GM12878 (cell line): ENCODE results near the gene EZH2. TPM values are rescaled to one million over a fixed set of nuclear protein-coding genes. Genes with fewer than 3 reads are reported as not detected.

Experiments
- ATAC-seq: fragments of 200-7000 bp; cut with Tn5 transposase; 3 replicates; pipeline ENCODE4 v1.9.1; 2020; ENCODE audit warnings: mild to moderate bottlenecking, moderate library complexity
- BruUV-seq: library from RNA; stranded (reverse); fragments of 400-500 nt; replicated peaks from 2 replicates; lab custom pipeline; 2021; lab: Mats Ljungman, UMichigan
- CTCF ChIA-PET: fragments of 300-600 bp; sonication (Branson Sonifier 250); formaldehyde crosslinking; extraction: SDS; loops from one replicate; lab custom pipeline; 2021; ENCODE audit warnings: inconsistent platforms; lab: Yijun Ruan, JAX
- POLR2A ChIA-PET: fragments of 350-600 bp; formaldehyde crosslinking; extraction: SDS; loops from one replicate; lab custom pipeline; 2021; ENCODE audit warnings: inconsistent platforms; lab: Charles Lee
- RAD21 ChIA-PET: fragments of 300-600 bp; sonication (Branson Sonifier 250); formaldehyde crosslinking; loops from one replicate; lab custom pipeline; 2023; ENCODE audit warnings: antibody characterized with exemption; ENCODE audit not compliant: unreplicated experiment; lab: Charles Lee
- SMC1A ChIA-PET: fragments of 300-600 bp; sonication (Branson Sonifier 250); formaldehyde crosslinking; loops from one replicate; lab custom pipeline; 2023; ENCODE audit not compliant: unreplicated experiment, uncharacterized antibody; lab: Charles Lee
- DNase-seq: peaks from one replicate; pipeline ENCODE4 v3.0.0-alpha.2; 2011; ENCODE audit warnings: low read depth, low spot score
- FAIRE-seq: peaks from 3 replicates; lab custom pipeline; 2011; peaks lifted over from hg19 to GRCh38; lab: Jason Lieb, UNC
- H2AFZ ChIP-seq: 2 replicates; pipeline ENCODE4 v1.6.0; 2011; ENCODE audit warnings: low read depth, low read length, control low read depth; ENCODE audit not compliant: control insufficient read depth
- H3K27ac ChIP-seq: 2 replicates; pipeline ENCODE4 v1.5.1; 2011; ENCODE audit warnings: control low read depth; ENCODE audit not compliant: control insufficient read depth, insufficient read depth
- H3K27me3 ChIP-seq, 2 experiments: replicated peaks in 1 of 2; 2 replicates each; pipeline versions ENCODE4 v1.6.0 to v1.6.1; 2011; ENCODE audit warnings: low read length in 1 of 2; ENCODE audit not compliant: control insufficient read depth in 2 of 2, insufficient read depth in 2 of 2
- H3K36me3 ChIP-seq, 2 experiments: 2 replicates each; pipeline ENCODE4 v1.5.1; 2011; ENCODE audit warnings: low read length in 1 of 2; ENCODE audit not compliant: control insufficient read depth in 2 of 2, insufficient read depth in 2 of 2
- H3K4me1 ChIP-seq: 2 replicates; pipeline ENCODE4 v1.6.1; 2011; ENCODE audit warnings: mild to moderate bottlenecking, low read length, moderate library complexity, mixed read lengths; ENCODE audit not compliant: control insufficient read depth, insufficient read depth
- H3K4me2 ChIP-seq: 2 replicates; pipeline ENCODE4 v1.6.0; 2011; ENCODE audit warnings: control low read depth; ENCODE audit not compliant: control insufficient read depth, insufficient read depth
- H3K4me3 ChIP-seq: fragments of 200-600 bp; sonication (generic); 2 replicates; pipeline ENCODE4 v1.5.1; 2016
- H3K79me2 ChIP-seq: 2 replicates; pipeline ENCODE4 v1.6.0; 2011; ENCODE audit warnings: low read length; ENCODE audit not compliant: control insufficient read depth, insufficient read depth
- H3K9ac ChIP-seq: 2 replicates; pipeline ENCODE4 v1.8.0; 2011; ENCODE audit warnings: low read length, control low read depth, mixed read lengths; ENCODE audit not compliant: control insufficient read depth, insufficient read depth
- H3K9me3 ChIP-seq: replicated peaks from 3 replicates; pipeline ENCODE4 v1.5.1; 2011; ENCODE audit warnings: mild to moderate bottlenecking, low read length; ENCODE audit not compliant: control insufficient read depth, insufficient read depth
- H4K20me1 ChIP-seq: 2 replicates; pipeline ENCODE4 v1.6.0; 2011; ENCODE audit not compliant: control insufficient read depth, insufficient read depth
- BACH1 ChIP-seq: fragments of 450-650 bp; IDR thresholded peaks from 2 replicates; pipeline ENCODE4 v1.6.1; 2017; ENCODE audit warnings: mild to moderate bottlenecking, borderline replicate concordance
- CBFB ChIP-seq: IDR thresholded peaks from 2 replicates; pipeline ENCODE4 v1.6.1; 2016; ENCODE audit warnings: antibody characterized with exemption, low read depth
- CTCF ChIP-seq, 3 experiments: IDR thresholded peaks in 2 of 3; conservative IDR thresholded peaks in 1 of 3; 2 replicates each; pipeline ENCODE4 v1.5.1; 2011; ENCODE audit warnings: low read depth in 3 of 3, low read length in 3 of 3, mild to moderate bottlenecking in 3 of 3, control low read depth in 2 of 3, moderate library complexity in 2 of 3, inconsistent platforms in 1 of 3, mixed read lengths in 1 of 3; ENCODE audit not compliant: control insufficient read depth in 2 of 3, insufficient read depth in 1 of 3; ENCODE audit errors: extremely low read depth in 1 of 3
- NFXL1 ChIP-seq: fragments of 450-650 bp; IDR thresholded peaks from 2 replicates; pipeline ENCODE4 v1.6.1; 2017; ENCODE audit warnings: antibody characterized with exemption, mild to moderate bottlenecking, borderline replicate concordance
- NKRF ChIP-seq: fragments of 450-650 bp; conservative IDR thresholded peaks from 2 replicates; pipeline ENCODE4 v1.6.1; 2017; ENCODE audit warnings: mild to moderate bottlenecking, moderate library complexity
- PBX3 ChIP-seq: IDR thresholded peaks from 2 replicates; pipeline ENCODE4 v1.6.1; 2011; ENCODE audit warnings: mild to moderate bottlenecking, low read depth, low read length, moderate library complexity; ENCODE audit not compliant: insufficient replicate concordance
- RAD21 ChIP-seq: IDR thresholded peaks from 2 replicates; pipeline ENCODE4 v1.6.1; 2011; ENCODE audit warnings: mild to moderate bottlenecking, low read depth, low read length, moderate library complexity; ENCODE audit not compliant: insufficient read depth
- RUNX3 ChIP-seq: IDR thresholded peaks from 2 replicates; pipeline ENCODE4 v1.6.1; 2012; ENCODE audit warnings: low read length, inconsistent platforms
- whole genome bisulfite sequencing: methylation state at CpG from one replicate; pipeline ENCODE4 v1.1.6; 2016; ENCODE audit warnings: low lambda C conversion rate; ENCODE audit not compliant: insufficient replicate concordance, insufficient coverage; ENCODE audit errors: missing lambda C conversion rate; 5-methylcytosine and 5-hydroxymethylcytosine counted together
- in situ Hi-C: fragments of 300-500 bp; cut with MboI; formaldehyde crosslinking; loops from 9 replicates; pipeline ENCODE4 v1.14.3; 2018; ENCODE audit warnings: mixed read lengths
- intact Hi-C: fragments of 100-400 bp; cut with micrococcal nuclease; formaldehyde crosslinking; loops from one replicate; pipeline ENCODE4 v1.14.2; 2022; ENCODE audit not compliant: unreplicated experiment
- polyA plus RNA-seq, 11 experiments: library from polyadenylated mRNA; depleted of rRNA in 4 of 11; unstranded in 6 of 11; stranded (reverse) in 5 of 11; fragments of >200 nt; fragmentation: Nextera tagmentation in 4 of 11; fragmentation: Illumina TruSeq in 1 of 11; extraction: Ambion mirVana in 4 of 11; extraction: Trizol in 1 of 11; gene quantifications; 1 replicate in 1 of 11; 2 replicates in 10 of 11; pipeline versions ENCODE4 v1.2.1 to v1.2.3, GENCODE V29; 2011 to 2016; ENCODE audit warnings: inconsistent platforms in 2 of 11, missing spikeins in 2 of 11, low read depth in 1 of 11
- total RNA-seq, 4 experiments: library from RNA; depleted of rRNA in 3 of 4; stranded (reverse); fragments of >200 nt in 3 of 4; fragmentation: Illumina TruSeq in 1 of 4; extraction: Trizol in 1 of 4; gene quantifications; 2 replicates each; pipeline versions ENCODE4 v1.2.1 to v1.2.3, GENCODE V29; 2013 to 2021

The EZH2 gene
- total and polyA plus RNA-seq, 10 of the 15 experiments (the other 5 are each of a cell fraction or from before 2014, with no cell fraction given) = 19.4 to 69.6 (median 40.8) TPM

GRCh38 chr7:148796841-148797240 is 87.2 kb downstream of the EZH2 start:
- peaks cover 18 to 35% of the 10 kb centered on the region in 2 experiments for H3K36me3 ChIP-seq
- in situ Hi-C loops = no loop called here
- no TSS peak for BruUV-seq
- H3K4me1 ChIP-seq = no peaks in the 10 kb centered on the region
- ChIA-PET POLR2A (no interaction called here), RAD21 (no interaction called here), CTCF (no interaction called here), SMC1A (interaction anchor here (1.2 kb wide), 1 partner anchor 13 kb away, joined by 3 read pairs; no protein-coding TSS in a partner anchor)
- H3K27ac ChIP-seq = no peak overlapping the region
- intact Hi-C loops = no loop called here
- ATAC-seq = no peak
- no peak overlapping the region for H3K4me2 ChIP-seq
- H3K9me3 ChIP-seq = no peaks in the 10 kb centered on the region
- DNase-seq = no peak
- H3K27me3 ChIP-seq = no peaks in the 10 kb centered on the region
- FAIRE-seq = no peak
- 88% methylated on average over 10 of the region's 10 CpGs for WGBS
- H3K79me2 ChIP-seq = no peaks in the 10 kb centered on the region
- no peak overlapping the region for H3K9ac ChIP-seq
- TF ChIP-seq RAD21 (no peak), NKRF (no peak), PBX3 (no peak)
- H3K4me3 ChIP-seq = no peak overlapping the region
- H4K20me1 ChIP-seq = no peaks in the 10 kb centered on the region
- H2AFZ ChIP-seq = no peak overlapping the region

GRCh38 chr7:148794476-148794875 is 89.6 kb downstream of the EZH2 start:
- SMC1A ChIA-PET = no interaction called here
- Histone ChIP-seq H3K4me2 (no peak overlapping the region), H3K79me2 (no peaks in the 10 kb centered on the region), H3K36me3 (peaks cover 15 to 31% of the 10 kb centered on the region in 2 experiments), H2AFZ (no peak overlapping the region), H3K9ac (no peak overlapping the region), H4K20me1 (no peaks in the 10 kb centered on the region), H3K27me3 (no peaks in the 10 kb centered on the region), H3K9me3 (no peaks in the 10 kb centered on the region), H3K4me1 (no peaks in the 10 kb centered on the region), H3K4me3 (no peak overlapping the region), H3K27ac (no peak overlapping the region)
- FAIRE-seq = no peak
- DNase-seq = no peak
- 95% methylated on average over 3 of the region's 3 CpGs for WGBS
- POLR2A ChIA-PET = no interaction called here
- BruUV-seq = no TSS peak
- no peak for ATAC-seq
- RAD21 ChIA-PET = no interaction called here
- CTCF ChIA-PET = no interaction called here
- intact Hi-C loops = no loop called here
- in situ Hi-C loops = no loop called here
- TF ChIP-seq BACH1 (no peak), PBX3 (no peak), NFXL1 (no peak), RUNX3 (no peak), CTCF (IDR thresholded peaks at IDR 0.05 in 2 of 3, conservative IDR thresholded peaks at IDR 0.05 in 1 of 3; ENCODE audit: control insufficient read depth in 2 of 3, extremely low read depth in 1 of 3, insufficient read depth in 1 of 3, low read depth in 3 of 3, low read length in 3 of 3) (no peak), CBFB (no peak)
